Ovary (tissue), 9 donors: Measurements from ENCODE around the gene ASAP2. TPM values are rescaled to one million over a fixed set of nuclear protein-coding genes. Genes with fewer than 3 reads are reported as not detected.

Experiments used
- DNase-seq, 5 donors: peaks; one replicate each; pipeline ENCODE4 v3.0.0-alpha.2; 2019 to 2020
- H3K27ac ChIP-seq, 2 donors: fragments of 200-600 bp; one replicate each; pipeline versions ENCODE4 v1.5.1 to v1.8.0; 2019 to 2022
- H3K27me3 ChIP-seq: fragments of 200-600 bp; one replicate; pipeline ENCODE4 v1.8.0; 2022
- H3K36me3 ChIP-seq: fragments of 200-600 bp; sonication (generic); one replicate; pipeline ENCODE4 v1.5.1; 2019
- H3K4me1 ChIP-seq: one replicate; pipeline ENCODE4 v1.8.1; 2013; ENCODE audit warnings: mild to moderate bottlenecking, moderate library complexity; ENCODE audit not compliant: insufficient read depth
- H3K4me3 ChIP-seq: fragments of 200-600 bp; sonication (generic); one replicate; pipeline ENCODE4 v1.5.1; 2017
- H3K9me3 ChIP-seq, 2 donors: fragments of 200-600 bp in 1 of 2; sonication (generic) in 1 of 2; one replicate each; pipeline versions ENCODE4 v1.5.1 to v1.8.1; 2013 to 2019; ENCODE audit warnings: mild to moderate bottlenecking in 1 of 2, moderate library complexity in 1 of 2
- EP300 ChIP-seq: sonication (generic); formaldehyde crosslinking; IDR thresholded peaks from one replicate; pipeline ENCODE4 v1.6.1; 2017; ENCODE audit warnings: antibody characterized with exemption
- POLR2A ChIP-seq: fragments of 450-650 bp; IDR thresholded peaks from one replicate; pipeline ENCODE4 v1.6.1; 2017; ENCODE audit warnings: antibody characterized with exemption, mild to moderate bottlenecking, moderate library complexity
- WGBS, 3 donors: extraction: QIAGEN DNeasy Blood & Tissue Kit in 1 of 3; methylation state at CpG; one replicate each; pipeline versions ENCODE4 v1.1.5 to v1.1.7; 2013 to 2017; 5-methylcytosine and 5-hydroxymethylcytosine counted together
- intact Hi-C, 4 donors: fragments of 100-400 bp; cut with DNase I; formaldehyde crosslinking; loops; one replicate each; pipeline versions ENCODE4 v1.11.0 to v1.15.1; 2022 to 2023
- polyA plus RNA-seq, 2 donors: library from polyadenylated mRNA; stranded (reverse); fragments of 200-250 nt in 1 of 2; fragments of 350-450 nt in 1 of 2; fragmentation: Illumina TruSeq in 1 of 2; extraction: RNeasy Lipid Tissue Mini Kit (QIAGEN cat#74804) in 1 of 2; gene quantifications; one replicate each; pipeline ENCODE4 v1.2.3, GENCODE V29; 2013 to 2014
- total RNA-seq, 7 donors: library from RNA; depleted of rRNA in 2 of 7; stranded (reverse); fragments of >200 nt in 2 of 7; fragmentation: NEBNext Ultra II Directional in 3 of 7; extraction: Animal tissue kit (Norgen Biotek cat#: 25700) in 3 of 7; gene quantifications; one replicate each; pipeline versions ENCODE4 v1.1.0 to v1.2.4, GENCODE V29; 2016 to 2023
- TF ChIP-seq, protein P1 (sequence below), 3 donors: fragments of 450-650 bp in 2 of 3; fragments of 200-600 bp in 1 of 3; IDR thresholded peaks; one replicate each; pipeline versions ENCODE4 v1.5.1 to v1.8.0; 2016 to 2022; ENCODE audit warnings: antibody characterized with exemption in 3 of 3, mild to moderate bottlenecking in 1 of 3
- donor health status: DM: no; HTN: no; CAD: no; lungs with moderate emphysema.
- donor health status: DM: no; HTN: no; CAD: no.
- donor health status: Bipolar disorder and iron deficiency.
- donor health status: DM: yes; HTN: yes; CAD: no.
- donor health status: DM: no; HTN: no; CAD: no.
- donor health status: DM: yes; HTN: yes; CAD: no.

ASAP2 gene
- total and polyA plus RNA-seq, 9 donors, result 10.3 to 22.7 (median 15.5) TPM

- H3K36me3 ChIP-seq, result no peaks in the 10 kb centered on the region
- peak in 1 of 5 donors; percentile 77 for DNase-seq
- TF ChIP-seq, protein P1, sequence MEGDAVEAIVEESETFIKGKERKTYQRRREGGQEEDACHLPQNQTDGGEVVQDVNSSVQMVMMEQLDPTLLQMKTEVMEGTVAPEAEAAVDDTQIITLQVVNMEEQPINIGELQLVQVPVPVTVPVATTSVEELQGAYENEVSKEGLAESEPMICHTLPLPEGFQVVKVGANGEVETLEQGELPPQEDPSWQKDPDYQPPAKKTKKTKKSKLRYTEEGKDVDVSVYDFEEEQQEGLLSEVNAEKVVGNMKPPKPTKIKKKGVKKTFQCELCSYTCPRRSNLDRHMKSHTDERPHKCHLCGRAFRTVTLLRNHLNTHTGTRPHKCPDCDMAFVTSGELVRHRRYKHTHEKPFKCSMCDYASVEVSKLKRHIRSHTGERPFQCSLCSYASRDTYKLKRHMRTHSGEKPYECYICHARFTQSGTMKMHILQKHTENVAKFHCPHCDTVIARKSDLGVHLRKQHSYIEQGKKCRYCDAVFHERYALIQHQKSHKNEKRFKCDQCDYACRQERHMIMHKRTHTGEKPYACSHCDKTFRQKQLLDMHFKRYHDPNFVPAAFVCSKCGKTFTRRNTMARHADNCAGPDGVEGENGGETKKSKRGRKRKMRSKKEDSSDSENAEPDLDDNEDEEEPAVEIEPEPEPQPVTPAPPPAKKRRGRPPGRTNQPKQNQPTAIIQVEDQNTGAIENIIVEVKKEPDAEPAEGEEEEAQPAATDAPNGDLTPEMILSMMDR (IDR thresholded peaks at IDR 0.05), result no peak
- TF ChIP-seq POLR2A (no peak), EP300 (no peak)
- no peaks in the 10 kb centered on the region for H3K9me3 ChIP-seq
- H3K27me3 ChIP-seq, result no peaks in the 10 kb centered on the region
- intact Hi-C loops, result loop anchor here in 1 of 4 donors (10.0 kb wide), 1 partner anchor 203 kb away; no protein-coding TSS in a partner anchor
- H3K27ac ChIP-seq, result no peak overlapping the region
- no peak overlapping the region for H3K4me3 ChIP-seq
- no peaks in the 10 kb centered on the region for H3K4me1 ChIP-seq
- 51 to 57% (median 53%) methylated on average over 6 of the region's 6 CpGs for WGBS, 3 donors
Measured at GRCh38 chr2:9347411-9347881, 140.8 kb downstream of the ASAP2 start.

GRCh38 chr2:9354318-9354717 lies 147.7 kb downstream of the ASAP2 start:
- no peak overlapping the region for H3K27ac ChIP-seq
- H3K4me1 ChIP-seq, result no peaks in the 10 kb centered on the region
- intact Hi-C loops, result no loop called here
- 95 to 96% (median 96%) methylated on average over 12 of the region's 12 CpGs for WGBS, 3 donors
- no peaks in the 10 kb centered on the region for H3K36me3 ChIP-seq
- H3K9me3 ChIP-seq, result no peaks in the 10 kb centered on the region
- H3K4me3 ChIP-seq, result no peak overlapping the region
- no peak for DNase-seq
- TF ChIP-seq EP300, result no peak
- TF ChIP-seq POLR2A, result no peak
- TF ChIP-seq, protein P1 (IDR thresholded peaks at IDR 0.05), result no peak
- no peaks in the 10 kb centered on the region for H3K27me3 ChIP-seq

GRCh38 chr2:9355270-9355669 lies 148.7 kb downstream of the ASAP2 start:
- TF ChIP-seq, protein P1 (IDR thresholded peaks at IDR 0.05), result no peak
- no peak for TF ChIP-seq POLR2A
- no peak for TF ChIP-seq EP300
- DNase-seq, result no peak
- Histone ChIP-seq H3K27me3 (no peaks in the 10 kb centered on the region), H3K9me3 (no peaks in the 10 kb centered on the region), H3K4me3 (no peak overlapping the region), H3K36me3 (no peaks in the 10 kb centered on the region), H3K27ac (no peak overlapping the region), H3K4me1 (no peaks in the 10 kb centered on the region)
- intact Hi-C loops, result no loop called here
- WGBS, 3 donors, result 70 to 77% (median 74%) methylated on average over 3 of the region's 3 CpGs

- H3K9me3 ChIP-seq, result no peaks in the 10 kb centered on the region
- H3K27me3 ChIP-seq, result no peaks in the 10 kb centered on the region
- no peak overlapping the region for H3K4me3 ChIP-seq
- DNase-seq, result no peak
- TF ChIP-seq POLR2A (no peak), EP300 (no peak)
- TF ChIP-seq, protein P1 (IDR thresholded peaks at IDR 0.05), result no peak
- H3K36me3 ChIP-seq, result no peaks in the 10 kb centered on the region
- no peaks in the 10 kb centered on the region for H3K4me1 ChIP-seq
- intact Hi-C loops, result no loop called here
- no peak overlapping the region for H3K27ac ChIP-seq
- WGBS, 3 donors, result 40 to 57% (median 50%) methylated on average over 4 of the region's 4 CpGs
Measured at GRCh38 chr2:9355716-9356115, 149.1 kb downstream of the ASAP2 start.
